Measurements from ENCODE around the gene CDK5RAP1.

Gene CDK5RAP1

DNA sequence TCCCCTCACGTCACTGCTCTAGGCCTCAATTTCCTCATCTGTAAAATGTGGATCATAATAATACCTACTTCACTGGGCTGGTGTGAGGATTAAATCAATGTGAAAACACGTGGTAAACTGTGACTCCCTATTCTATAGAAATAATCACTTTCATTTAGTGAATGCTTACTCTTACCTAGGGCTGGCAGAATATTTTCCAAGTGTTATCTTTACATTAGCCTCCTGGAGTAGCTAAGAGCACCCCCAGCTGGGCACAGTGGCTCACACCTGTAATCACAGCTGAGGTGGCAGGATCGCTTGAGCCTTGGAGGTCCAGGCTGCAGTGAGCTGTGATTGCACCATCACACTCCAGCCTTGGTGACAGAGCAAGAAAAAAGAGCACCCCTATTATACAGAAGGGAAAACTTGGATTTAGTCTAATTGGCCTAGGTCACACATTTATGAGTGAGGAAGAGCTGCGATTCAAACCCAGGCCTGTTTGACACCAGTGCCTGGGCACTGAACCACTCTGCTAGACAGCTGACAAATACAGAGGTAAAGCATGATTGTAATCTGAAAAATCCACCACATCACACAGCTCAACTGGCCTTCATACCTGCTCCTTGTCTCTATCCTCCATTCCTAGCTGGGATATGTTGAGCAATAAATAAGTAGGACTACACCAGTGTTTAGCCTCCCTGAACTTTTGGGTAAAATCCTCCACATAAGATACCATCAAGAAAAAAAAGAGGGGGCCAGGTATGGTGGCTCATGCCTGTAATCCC lies 43.7 kb upstream of the CDK5RAP1 start:
- Histone ChIP-seq H3K4me3 (ENCODE audit: low read length) (peak overlapping the region; percentile 77), H3K4me2 (ENCODE audit: low read length) (peak overlapping the region; percentile 89), H3K4me1 (ENCODE audit: control insufficient read depth, low read length) (peaks cover 62% of the 10 kb centered on the region), H3K27me3 (ENCODE audit: control insufficient read depth, low read length) (no peaks in the 10 kb centered on the region), H3K9me2 (replicated peaks; ENCODE audit: control insufficient read depth, low read length) (no peaks in the 10 kb centered on the region), H3F3A (ENCODE audit: control insufficient read depth, insufficient read depth) (peaks cover 28% of the 10 kb centered on the region), H3K9me3 (ENCODE audit: control insufficient read depth, insufficient read depth, low read length) (no peaks in the 10 kb centered on the region), H3K27ac (ENCODE audit: low read depth, low read length) (peak overlapping the region; percentile 96), H4K20me1 (ENCODE audit: control insufficient read depth, insufficient read depth, low read depth, low read length) (no peaks in the 10 kb centered on the region), H3K79me2 (ENCODE audit: control insufficient read depth, low read length) (peaks cover 12% of the 10 kb centered on the region), H3K36me3 (ENCODE audit: control insufficient read depth, low read length) (no peaks in the 10 kb centered on the region)
- TF ChIP-seq, protein P1, sequence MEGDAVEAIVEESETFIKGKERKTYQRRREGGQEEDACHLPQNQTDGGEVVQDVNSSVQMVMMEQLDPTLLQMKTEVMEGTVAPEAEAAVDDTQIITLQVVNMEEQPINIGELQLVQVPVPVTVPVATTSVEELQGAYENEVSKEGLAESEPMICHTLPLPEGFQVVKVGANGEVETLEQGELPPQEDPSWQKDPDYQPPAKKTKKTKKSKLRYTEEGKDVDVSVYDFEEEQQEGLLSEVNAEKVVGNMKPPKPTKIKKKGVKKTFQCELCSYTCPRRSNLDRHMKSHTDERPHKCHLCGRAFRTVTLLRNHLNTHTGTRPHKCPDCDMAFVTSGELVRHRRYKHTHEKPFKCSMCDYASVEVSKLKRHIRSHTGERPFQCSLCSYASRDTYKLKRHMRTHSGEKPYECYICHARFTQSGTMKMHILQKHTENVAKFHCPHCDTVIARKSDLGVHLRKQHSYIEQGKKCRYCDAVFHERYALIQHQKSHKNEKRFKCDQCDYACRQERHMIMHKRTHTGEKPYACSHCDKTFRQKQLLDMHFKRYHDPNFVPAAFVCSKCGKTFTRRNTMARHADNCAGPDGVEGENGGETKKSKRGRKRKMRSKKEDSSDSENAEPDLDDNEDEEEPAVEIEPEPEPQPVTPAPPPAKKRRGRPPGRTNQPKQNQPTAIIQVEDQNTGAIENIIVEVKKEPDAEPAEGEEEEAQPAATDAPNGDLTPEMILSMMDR (IDR thresholded peaks at IDR 0.05; ENCODE audit: low read depth, low read length, poor library complexity, severe bottlenecking), result peak; percentile 84
- TF ChIP-seq EZH2phosphoT487 (IDR thresholded peaks at IDR 0.05; ENCODE audit: borderline replicate concordance, low read length), result no peak

DNA sequence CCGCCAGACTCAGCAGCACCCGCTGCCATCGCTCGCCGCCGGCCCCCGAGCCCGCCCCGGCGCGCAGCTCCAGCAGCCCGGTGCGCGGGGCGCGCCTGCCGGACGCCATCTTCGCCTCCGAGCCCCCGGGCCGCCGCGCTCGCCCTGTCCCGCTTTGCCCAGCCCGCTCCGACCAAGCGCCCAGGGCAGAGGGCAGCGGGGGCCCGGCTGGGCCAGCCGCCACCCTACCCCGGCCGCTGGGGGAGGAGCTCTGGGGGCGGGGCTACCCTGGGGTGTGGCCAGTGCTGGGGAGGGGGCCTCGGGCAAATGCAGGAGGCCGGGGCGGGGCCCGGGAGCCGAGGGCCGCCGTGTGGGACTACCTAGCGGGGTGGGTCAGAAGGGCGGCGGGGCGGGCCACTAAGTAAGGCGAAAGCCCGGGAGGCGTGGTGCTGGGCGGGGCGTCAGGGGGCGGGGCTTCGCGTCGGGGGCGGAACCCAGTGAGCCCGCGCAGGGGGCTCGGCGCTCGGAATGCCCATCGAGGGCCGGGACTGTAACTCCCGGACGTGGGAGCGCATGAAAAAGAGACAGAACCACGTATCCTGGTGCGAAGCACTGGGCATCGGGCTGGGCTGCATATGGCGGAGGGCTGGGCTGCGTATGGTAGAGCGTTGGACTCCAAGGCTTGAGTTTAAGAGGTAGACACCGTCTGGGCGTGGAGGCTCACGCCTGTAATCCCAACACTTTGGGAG lies 42.4 kb upstream of the CDK5RAP1 start, which contains the start of gene SNTA1:
Gene SNTA1, minus strand, starts transcription at position 252 of the 728 bp plus-strand sequence. Its CDS starts 143 bp downstream, at position 109.
- Histone ChIP-seq H3K4me3 (ENCODE audit: low read length) (peak within 1 kb of the TSS; percentile 77), H3K27ac (ENCODE audit: low read depth, low read length) (peak within 1 kb of the TSS; percentile 96), H3K9me3 (ENCODE audit: control insufficient read depth, insufficient read depth, low read length) (no peaks in the 10 kb centered on the region), H3K79me2 (ENCODE audit: control insufficient read depth, low read length) (peaks cover 15% of the 10 kb centered on the region), H3K4me1 (ENCODE audit: control insufficient read depth, low read length) (peaks cover 73% of the 10 kb centered on the region), H4K20me1 (ENCODE audit: control insufficient read depth, insufficient read depth, low read depth, low read length) (no peaks in the 10 kb centered on the region), H3F3A (ENCODE audit: control insufficient read depth, insufficient read depth) (peaks cover 28% of the 10 kb centered on the region), H3K27me3 (ENCODE audit: control insufficient read depth, low read length) (no peaks in the 10 kb centered on the region), H3K36me3 (ENCODE audit: control insufficient read depth, low read length) (no peaks in the 10 kb centered on the region), H3K4me2 (ENCODE audit: low read length) (peak within 1 kb of the TSS; percentile 89), H3K9me2 (replicated peaks; ENCODE audit: control insufficient read depth, low read length) (no peaks in the 10 kb centered on the region)
- TF ChIP-seq, protein P1 (IDR thresholded peaks at IDR 0.05; ENCODE audit: low read depth, low read length, poor library complexity, severe bottlenecking), result no peak
- no peak for TF ChIP-seq EZH2phosphoT487 (IDR thresholded peaks at IDR 0.05; ENCODE audit: borderline replicate concordance, low read length)

DNA sequence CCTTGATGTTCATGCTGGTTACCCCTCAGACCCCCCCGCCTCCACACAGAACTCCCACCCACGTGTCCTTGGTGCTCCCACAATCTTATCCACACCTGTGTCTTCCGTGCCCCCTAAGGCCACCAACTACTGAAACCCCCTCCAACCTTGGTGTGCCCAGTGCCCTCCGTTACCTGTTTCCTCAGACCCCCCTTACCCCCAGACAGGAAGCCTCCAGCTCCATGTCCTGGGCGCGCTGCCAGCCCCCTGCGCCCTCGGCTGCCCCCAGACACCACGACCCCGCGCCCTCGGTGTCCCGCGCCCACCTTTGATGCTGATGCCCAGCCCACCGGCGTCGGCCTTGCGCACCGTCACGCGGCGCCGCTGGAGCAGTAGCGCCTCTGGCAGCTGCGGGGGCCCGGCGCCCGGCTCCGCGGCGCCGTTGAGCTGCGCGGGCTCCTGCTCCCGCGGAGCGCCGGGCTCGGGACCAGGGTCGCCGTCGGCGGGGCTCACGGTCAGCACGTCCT lies 41.7 kb upstream of the CDK5RAP1 start:
- no peaks in the 10 kb centered on the region for H3K36me3 ChIP-seq (ENCODE audit: control insufficient read depth, low read length)
- peaks cover 80% of the 10 kb centered on the region for H3K4me1 ChIP-seq (ENCODE audit: control insufficient read depth, low read length)
- TF ChIP-seq, protein P1 (IDR thresholded peaks at IDR 0.05; ENCODE audit: low read depth, low read length, poor library complexity, severe bottlenecking), result no peak
- TF ChIP-seq EZH2phosphoT487 (IDR thresholded peaks at IDR 0.05; ENCODE audit: borderline replicate concordance, low read length), result no peak
- H3K27ac ChIP-seq (ENCODE audit: low read depth, low read length), result no peak overlapping the region
- H3F3A ChIP-seq (ENCODE audit: control insufficient read depth, insufficient read depth), result peaks cover 28% of the 10 kb centered on the region
- H3K4me3 ChIP-seq (ENCODE audit: low read length), result peak overlapping the region; percentile 77
- no peaks in the 10 kb centered on the region for H3K27me3 ChIP-seq (ENCODE audit: control insufficient read depth, low read length)
- H3K9me2 ChIP-seq (replicated peaks; ENCODE audit: control insufficient read depth, low read length), result no peaks in the 10 kb centered on the region
- no peaks in the 10 kb centered on the region for H3K9me3 ChIP-seq (ENCODE audit: control insufficient read depth, insufficient read depth, low read length)
- peaks cover 15% of the 10 kb centered on the region for H3K79me2 ChIP-seq (ENCODE audit: control insufficient read depth, low read length)
- H4K20me1 ChIP-seq (ENCODE audit: control insufficient read depth, insufficient read depth, low read depth, low read length), result no peaks in the 10 kb centered on the region
- H3K4me2 ChIP-seq (ENCODE audit: low read length), result peak overlapping the region; percentile 89
